GM18519 (cell line): ENCODE data around the gene MCCD1.
A peak's percentile ranks its signal among the peaks of the same experiment; 100 is the strongest.
"Not testable (repeated sequence)": the region's sequence is repeated elsewhere in the genome, so short reads cannot be mapped to it uniquely, and the experiment has no call there.

Source experiments
- ATAC-seq: cut with Tn5 transposase; IDR thresholded peaks from one replicate; pipeline ENCODE4 v1.9.1; 2021; ENCODE audit warnings: mild to moderate bottlenecking, moderate library complexity; ENCODE audit not compliant: unreplicated experiment, low FRiP score

The MCCD1 gene

GRCh38 chr6:31541059-31541657, 12.4 kb downstream of the MCCD1 start:
- no peak for ATAC-seq

- no peak for ATAC-seq
Observed at GRCh38 chr6:31541658-31542521, 13.1 kb downstream of the MCCD1 start, which contains the start of gene DDX39B. TSS of gene DDX39B (minus strand) at chr6:31542003. CDS start at chr6:31540532, 1,471 bp downstream.

DNA sequence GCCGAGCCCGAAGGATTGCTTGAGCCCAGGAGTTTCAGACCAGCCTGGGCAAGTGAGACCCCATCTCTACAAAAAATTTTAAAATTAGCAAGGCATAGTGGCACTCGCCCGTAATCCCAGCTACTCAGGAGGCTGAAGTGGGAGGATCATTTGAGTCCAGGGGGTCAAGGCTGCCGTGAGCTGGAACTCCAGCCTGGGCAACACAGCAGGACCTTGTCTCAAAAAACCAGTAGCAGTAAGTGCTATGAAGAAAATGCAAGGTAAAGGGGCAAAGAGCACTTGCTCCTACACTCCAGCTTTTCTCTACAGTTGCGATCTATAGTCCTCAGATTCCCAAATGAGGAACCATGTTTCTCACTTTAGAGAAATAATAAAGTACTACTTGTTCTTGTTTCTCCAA, 14.9 kb downstream of the MCCD1 start:
- no peak for ATAC-seq

- ATAC-seq, result no peak
Observed at GRCh38 chr6:31544676-31545075, 15.9 kb downstream of the MCCD1 start.

DNA sequence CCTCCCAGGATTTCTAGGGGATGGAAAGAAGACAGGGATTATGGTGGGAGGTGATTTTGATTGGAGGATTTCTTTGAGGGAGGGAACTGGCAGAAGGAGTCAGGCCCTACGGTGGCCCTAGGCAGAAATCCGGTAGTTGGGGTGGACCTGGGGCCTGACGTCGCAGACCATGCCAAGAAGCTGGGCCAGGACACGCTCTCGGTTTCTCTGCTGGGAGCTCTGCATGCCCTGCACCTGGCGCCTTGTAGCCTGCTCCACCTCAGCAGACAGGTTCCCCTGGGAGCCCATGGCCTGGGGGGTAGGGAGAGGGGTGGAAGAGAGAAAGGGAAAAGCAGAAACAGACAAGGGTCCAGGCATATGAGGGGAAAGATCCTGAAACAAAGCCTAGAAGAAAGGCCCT, 16.5 kb downstream of the MCCD1 start:
- no peak for ATAC-seq

DNA sequence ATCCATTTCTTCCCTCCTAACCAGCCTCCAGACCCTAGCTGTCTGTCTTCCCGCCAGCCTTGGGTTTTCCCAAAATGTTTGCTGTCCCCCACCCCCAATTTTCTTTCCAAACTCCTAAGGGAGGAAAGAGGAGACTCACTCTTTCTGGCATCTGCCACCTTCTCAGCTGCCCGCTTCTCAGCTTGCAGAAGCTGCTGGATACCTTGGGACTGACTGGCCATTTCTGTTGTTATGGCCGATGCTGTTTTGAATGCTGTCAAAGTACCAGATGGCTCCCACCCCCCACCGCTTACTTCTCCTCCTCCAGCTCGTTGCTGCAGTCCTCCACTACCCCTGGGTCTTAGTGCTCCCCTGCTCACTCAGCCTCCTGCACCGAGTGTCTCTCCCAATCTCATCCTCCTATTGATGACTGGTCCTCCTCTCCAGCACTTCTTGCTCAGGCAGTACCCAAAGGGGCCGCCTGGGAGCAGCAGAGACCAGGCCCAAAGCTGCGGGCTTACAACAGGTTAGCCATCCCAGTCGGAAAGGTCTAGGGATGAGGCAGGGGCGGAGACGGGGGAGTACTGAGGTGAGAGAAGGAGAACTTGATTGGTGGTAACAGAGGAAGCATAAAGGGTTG, 17.7 kb downstream of the MCCD1 start, which contains the start of gene ATP6V1G2:
Gene ATP6V1G2 (minus strand): TSS at position 270 of the 619 bp plus-strand sequence. CDS start 49 bp downstream, at position 221.
- ATAC-seq, result peak; percentile 37

- ATAC-seq, result peak; percentile 35
Observed at GRCh38 chr6:31546958-31547726, 18.4 kb downstream of the MCCD1 start, which contains the start of gene NFKBIL1. TSS of gene NFKBIL1 (plus strand) at chr6:31547608. CDS start at chr6:31547695, 87 bp downstream.

- ATAC-seq, result no peak
Observed at GRCh38 chr6:31547727-31548543, 19.2 kb downstream of the MCCD1 start.

DNA sequence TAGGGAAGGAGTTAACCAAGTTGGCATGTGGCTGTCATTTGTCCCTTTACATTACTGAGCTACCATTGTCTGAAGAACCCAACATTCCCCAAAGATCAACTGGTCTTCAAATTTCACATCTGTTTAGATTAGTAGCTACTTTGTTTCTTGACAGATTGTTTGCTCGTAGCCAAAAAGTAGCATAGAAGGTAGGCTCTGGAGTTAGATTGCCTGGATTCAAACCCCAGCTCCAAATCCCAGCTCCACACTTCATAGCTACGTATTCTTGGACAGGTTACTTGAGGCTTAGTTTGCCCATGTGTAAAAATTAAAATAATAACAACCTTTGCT, 19.7 kb downstream of the MCCD1 start:
- ATAC-seq, result no peak

DNA sequence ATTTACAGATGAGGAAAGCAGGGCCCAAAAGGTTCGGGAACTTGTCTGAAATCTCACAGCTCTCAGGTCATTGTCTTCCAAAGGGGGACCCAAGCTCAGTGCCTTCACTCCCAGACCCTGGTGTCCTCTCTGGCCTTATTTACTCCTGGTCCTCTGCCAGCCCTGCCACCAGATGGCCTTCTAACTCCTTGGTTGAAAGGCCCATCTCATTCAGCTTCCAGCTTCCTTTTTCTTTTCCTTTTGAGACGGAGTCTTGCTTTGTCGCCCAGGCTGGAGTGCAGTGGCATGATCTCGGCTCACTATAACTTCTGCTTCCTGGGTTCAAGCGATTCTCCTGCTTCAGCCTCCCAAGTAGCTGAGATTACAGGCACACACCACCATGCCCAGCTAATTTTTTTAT, 22.6 kb downstream of the MCCD1 start:
- ATAC-seq, result not testable (repeated sequence)

DNA sequence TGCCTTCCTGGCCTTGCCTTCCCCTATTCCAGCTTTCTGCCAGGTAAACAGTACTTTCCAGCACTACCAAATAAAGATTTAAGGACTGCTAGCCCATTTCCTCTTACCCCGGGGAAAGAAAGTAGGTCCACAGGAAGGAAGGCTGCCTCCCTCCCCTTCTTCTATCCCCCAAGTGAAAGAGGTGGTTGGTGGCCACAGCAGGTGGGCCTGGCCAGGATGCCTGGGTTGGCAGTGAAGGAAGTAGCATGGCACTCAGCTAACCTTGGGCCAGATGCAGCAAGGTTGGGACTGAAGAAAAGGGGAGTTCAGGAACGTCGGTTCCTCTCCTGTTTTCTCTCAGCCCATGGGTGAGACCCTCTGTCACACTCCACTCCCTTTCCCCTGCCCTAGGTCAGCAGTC, 27.5 kb downstream of the MCCD1 start:
- ATAC-seq, result no peak

DNA sequence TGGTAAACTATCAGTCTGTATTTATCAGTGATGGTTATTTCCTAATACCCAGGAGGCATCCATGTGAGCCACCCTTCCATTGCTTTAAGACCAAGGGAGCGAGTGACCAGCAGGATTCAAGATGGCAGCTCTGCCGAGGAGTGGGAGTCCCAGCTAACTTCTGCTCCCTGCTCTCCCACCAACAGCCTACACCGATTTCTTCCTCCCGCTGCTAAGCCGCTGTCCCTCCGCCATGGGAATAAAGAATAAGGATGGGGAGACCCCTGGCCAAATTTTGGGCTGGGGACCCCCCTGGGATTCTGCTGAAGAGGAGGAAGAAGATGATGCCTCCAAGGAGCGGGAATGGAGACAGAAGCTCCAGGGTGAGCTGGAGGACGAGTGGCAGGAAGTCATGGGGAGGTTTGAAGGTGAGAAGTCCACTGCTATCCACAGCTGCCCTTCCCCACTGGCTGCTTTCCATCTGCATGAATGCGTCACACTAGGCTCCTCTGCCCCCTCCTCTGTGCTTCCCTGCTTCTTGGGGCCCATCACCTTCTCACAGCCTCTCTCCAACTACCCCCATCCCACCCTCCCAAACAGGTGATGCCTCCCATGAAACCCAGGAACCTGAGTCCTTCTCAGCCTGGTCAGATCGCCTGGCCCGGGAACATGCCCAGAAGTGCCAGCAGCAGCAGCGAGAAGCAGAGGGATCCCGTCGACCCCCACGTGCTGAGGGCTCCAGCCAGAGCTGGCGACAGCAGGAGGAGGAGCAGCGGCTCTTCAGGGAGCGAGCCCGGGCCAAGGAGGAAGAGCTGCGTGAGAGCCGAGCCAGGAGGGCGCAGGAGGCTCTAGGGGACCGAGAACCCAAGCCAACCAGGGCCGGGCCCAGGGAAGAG, 28.9 kb downstream of the MCCD1 start:
- no peak for ATAC-seq

- ATAC-seq, result no peak
Observed at GRCh38 chr6:31558318-31558625, 29.5 kb downstream of the MCCD1 start.

- ATAC-seq, result no peak
Observed at GRCh38 chr6:31558631-31559500, 30.1 kb downstream of the MCCD1 start.

- ATAC-seq, result no peak
Observed at GRCh38 chr6:31559606-31559957, 30.8 kb downstream of the MCCD1 start.

DNA sequence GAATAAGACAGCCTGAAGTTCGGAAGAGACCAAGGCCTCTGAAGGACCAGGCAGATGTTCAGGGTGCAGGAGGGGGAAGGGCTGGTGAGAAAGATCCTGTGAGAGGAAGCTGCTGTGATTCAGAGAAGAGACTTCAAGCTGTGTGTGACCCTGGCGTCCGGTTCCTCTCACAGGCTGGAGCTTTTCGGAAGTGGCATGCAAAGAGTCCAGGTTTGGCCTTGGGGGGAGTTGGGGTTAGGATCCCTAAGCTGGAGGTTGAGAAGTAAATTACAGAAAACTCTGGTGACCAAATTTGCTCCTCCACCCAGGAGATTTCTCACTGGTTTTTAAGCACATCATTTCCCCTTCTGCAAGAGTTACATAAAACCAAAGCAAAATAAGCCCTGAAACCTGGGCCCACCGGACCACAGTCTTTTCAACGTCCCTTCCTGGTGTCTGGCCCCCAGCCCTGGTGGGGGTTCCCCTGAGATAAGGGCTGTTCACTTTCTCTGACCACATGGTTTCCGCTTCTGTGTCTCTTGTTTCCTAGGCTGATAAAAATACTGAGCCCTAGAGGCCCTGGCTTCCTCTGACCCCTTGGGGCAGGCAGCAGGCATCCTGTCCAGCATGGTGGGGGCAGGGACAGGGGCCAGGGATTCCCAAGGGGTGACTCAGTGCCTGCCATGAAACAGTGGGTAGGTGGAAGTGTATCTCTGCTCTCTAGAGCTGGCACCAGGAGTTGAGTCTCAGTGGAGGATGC, 31.4 kb downstream of the MCCD1 start:
- no peak for ATAC-seq

- ATAC-seq, result no peak
Observed at GRCh38 chr6:31560697-31561058, 31.9 kb downstream of the MCCD1 start.
